CD4-positive, alpha-beta T cell treated with Interleukin-1 beta for 1 hour (primary cell): Measurements from ENCODE around the gene EBLN1.

Experiments
- DNase-seq, 2 donors: peaks; one replicate each; pipeline ENCODE4 v3.0.0-alpha.2; 2020 to 2022

EBLN1 gene

DNA sequence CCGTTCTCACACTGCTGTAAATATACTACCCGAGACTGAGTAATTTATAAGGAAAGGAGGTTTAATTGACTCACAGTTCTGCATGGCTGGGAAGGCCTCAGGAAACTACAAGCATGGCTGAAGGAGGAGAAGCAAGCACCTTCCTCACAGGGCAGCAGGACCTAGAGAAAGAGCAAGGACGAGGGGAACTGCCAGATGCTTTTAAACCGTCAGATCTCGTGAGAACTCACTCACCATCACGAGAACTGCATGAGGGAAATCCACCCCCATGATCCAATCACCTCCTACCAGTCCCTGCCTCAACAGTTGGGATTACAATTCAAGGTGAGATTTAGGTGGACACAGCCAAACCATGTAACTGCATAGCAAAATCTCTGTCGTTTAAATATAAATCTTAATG is at the start of gene EBLN1:
TSS of gene EBLN1 (minus strand) at position 174 of the 400 bp plus-strand sequence. CDS start 8,032 bp downstream, outside the sequence.
- DNase-seq = no peak

DNA sequence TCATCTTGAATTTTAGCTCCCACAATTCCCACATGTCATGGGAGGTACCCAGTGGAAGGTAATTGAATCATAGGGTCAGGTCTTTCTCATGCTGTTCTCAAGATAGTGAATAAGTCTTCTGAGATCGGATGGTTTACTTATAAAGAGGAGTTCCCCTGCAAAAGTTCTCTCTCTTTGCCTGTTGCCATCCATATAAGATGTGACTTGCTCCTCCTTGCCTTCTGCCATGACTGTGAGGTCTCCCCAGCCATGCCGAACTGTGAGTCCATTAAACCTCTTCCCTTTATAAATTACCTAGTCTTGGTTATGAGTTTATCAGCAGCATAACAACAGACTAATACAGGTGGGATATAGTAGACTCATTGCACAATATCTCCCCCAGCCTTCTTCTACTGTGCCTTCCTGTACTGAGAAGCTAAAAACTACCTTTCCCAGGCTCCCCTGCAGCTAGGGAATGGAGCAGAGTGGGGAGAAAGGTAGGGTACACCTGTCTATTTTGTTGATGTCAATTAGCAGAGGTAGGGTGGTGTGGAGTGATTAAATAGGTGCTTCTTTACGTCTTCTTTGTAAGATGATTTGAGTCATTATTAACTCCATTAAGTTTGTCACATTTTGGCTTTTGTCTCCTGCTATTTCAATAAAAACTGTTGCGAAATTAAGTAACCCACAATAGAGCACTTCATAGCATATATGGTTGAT is 48.2 kb upstream of the EBLN1 start:
- no peak for DNase-seq

DNA sequence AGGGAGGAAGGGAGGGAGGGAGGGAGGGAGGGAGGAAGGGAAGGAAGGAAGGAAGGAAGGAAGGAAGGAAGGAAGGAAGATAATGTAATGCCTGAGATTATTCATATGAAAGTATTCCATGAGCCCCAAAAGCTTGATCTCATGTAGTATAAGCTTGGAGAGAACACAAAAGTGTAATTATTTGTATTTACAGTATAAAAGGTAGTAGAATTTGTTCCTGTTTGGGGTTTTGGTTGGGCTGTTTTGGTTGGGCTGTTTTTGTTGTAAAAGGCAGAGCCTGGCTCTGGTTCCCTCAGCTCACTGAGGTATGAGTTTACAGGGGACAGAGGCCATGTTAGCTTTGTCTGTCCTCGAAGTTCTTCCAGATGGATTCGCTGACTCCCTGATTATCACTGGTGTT is 45.3 kb upstream of the EBLN1 start:
- DNase-seq = no peak

DNA sequence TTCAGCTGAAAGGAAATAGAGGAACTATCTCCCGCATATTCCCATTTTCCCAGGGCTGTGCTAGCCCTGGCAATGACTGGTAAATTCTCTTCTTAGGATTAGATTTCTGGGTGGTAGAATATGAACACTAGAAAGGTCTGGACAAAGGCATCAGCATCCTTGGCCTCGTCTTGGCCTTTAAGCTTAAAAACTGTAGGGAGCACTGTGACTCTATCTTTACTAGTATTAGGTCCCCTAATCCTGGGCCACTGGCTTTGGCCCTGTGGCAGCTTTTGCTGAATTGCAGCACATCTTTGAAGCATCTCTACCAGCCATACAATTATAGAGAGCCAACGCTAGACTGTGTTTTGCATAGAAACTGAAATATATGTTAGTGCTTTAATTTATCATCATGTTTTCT is 41.5 kb upstream of the EBLN1 start:
- peak in 1 of 2 donors; percentile 26 for DNase-seq

DNA sequence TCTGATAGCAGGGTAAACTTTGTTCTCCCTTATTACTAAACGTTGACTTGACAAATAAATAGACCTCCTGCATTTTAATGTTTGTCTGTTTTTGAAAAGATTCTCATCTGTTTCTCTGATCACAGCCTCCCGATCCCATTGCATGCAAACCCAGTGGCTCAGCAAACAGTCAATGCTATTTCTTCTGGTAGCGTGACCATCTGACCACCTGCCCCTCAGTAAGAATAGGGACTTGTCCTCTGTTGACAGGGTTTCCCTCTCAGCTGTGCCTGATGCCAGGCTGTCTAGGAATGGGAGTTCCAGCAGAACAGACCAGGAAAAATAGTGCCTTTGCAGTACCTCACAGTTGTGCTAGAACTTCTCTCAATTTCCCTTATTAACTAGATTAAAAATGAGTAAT is 40.7 kb upstream of the EBLN1 start:
- no peak for DNase-seq

DNA sequence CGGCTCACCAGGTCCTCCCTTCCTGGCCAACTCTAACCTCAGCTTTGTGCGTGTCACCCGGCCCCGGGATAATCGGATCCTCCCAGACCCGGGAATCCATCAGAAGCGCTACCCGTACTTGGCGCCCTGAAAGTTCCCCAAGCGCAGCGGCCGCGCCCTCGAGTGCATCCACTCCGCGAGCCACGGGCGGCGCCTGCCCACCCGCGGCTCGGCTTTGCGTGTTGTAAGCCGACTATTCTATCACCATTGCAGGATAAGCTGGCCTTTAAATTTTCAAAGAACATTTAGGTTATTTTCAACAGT is 35.7 kb upstream of the EBLN1 start:
- peak; percentile 55 to 57 for DNase-seq

DNA sequence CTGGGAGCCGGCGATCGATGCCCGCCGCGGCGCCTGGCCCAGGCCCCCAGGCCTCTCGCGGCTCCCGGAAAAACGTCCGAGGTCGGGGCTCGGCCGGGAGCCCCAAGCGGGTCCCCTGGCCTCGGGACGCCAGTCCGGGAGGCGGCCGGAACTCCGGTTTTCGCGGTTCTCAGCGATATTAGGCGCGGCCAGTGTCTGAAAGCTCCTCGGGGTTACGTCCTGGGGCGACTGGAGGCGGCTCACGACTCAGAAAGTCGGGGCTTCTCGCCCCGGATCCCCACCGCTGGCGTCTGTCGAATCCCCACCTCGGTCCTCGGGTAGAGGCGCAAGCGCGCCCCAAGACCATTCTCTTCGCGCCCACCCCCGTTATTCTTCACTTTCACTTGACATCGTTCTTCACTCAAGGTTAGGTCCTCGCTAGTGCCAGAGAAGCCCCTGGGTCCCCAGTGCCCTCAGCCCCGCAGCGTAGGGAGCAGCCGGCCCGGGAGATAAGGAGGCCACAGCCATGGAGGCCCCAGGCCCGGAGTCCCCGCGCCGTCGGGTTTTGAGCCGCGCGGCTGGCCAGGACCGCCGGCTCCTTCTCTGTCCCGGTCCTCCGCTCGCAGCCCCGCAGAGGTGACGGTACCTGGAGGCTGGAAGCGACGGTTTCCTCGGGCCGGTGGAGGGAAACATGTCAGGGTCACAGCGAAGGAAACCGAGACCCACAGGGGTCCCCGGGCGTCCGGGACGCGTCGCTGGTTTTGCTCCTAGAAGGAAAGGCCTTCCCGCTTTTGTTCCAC is 35.2 kb upstream of the EBLN1 start:
- peak; percentile 26 to 44 for DNase-seq

DNA sequence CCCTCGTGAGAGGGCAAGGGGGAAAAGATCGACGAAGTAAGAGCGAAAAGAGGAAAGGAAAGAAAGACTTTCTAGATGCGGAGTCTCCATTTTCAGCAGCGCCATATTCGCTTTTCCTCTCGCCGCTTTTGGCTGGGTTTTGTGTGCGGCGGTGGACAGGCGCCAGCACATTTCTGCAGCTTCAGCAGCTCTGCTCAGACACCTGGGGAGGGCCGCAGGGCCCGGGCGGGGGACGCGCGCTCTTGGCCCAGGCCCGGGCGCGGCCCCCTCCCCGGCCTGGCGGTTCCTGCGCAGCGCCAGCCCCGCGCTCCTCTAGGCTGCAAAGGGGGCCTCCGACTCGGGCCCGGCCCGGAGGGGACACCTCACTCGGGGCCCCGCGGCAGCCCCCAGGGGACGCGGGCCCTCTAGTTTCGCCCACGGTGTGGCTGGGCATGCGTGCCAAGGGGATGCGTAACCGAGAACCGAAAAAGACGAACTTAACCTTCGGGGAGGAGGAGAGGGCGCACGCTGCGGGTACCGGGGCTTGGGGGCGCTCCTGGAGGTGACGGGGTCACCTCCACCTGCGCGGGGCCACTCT is 34.5 kb upstream of the EBLN1 start:
- peak; percentile 42 to 49 for DNase-seq

DNA sequence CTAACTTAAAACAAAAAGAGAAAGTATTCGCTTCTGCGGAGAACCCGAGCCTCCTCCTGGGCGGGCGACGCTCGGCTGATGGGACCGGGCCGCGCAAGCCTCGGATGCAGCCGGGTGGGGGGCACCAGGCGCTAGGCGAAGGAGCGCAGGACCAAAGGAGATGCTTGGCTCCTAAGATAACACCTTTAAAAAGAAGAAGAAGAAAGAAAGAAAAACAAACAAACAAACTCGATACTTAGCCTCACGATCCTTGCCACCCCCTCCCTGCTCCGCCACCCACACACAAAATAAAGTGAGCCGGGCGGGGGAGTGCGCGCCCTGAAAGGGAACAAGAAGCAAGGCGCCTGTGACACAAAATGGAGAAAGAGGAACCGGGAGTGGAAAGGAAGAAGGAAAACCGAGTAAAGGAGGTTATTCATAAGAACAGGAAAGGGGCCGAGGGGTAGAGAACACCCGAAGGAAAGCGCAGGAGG is 34.0 kb upstream of the EBLN1 start:
- peak; percentile 69 to 71 for DNase-seq

DNA sequence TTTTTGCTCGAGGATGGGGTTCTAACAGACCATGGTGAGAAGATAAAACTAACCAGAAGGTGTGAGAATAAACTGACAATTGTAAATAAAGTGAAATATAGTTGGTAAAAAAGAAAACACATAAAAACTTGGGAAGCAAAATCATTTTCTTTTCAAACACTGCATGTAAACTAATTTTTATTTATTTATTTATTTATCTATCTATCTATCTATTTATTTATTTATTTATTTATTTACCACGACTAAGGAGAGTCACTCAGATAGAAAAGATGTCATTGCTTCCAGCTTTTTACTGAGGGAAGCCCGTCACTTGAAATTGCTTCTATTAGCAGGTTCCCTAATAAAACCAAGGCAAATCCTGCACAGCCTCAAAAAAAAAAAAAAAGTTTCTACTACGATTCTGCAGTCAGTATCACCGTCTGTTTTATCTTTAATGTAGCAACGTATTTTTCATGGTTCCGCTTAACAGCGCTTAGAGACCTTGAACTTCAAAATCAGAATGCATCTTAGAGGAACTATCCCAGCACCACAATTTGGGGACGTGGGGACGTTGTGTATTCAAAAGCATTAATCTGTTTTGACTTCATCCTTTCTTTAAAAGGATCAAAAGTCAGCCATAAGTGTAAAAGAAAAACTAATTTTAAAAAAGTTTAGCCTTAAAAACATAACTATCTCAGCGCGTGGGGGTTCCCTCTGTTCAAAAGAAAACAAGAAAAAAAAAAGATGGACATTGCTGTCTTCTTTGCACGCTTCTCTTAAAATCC is 33.3 kb upstream of the EBLN1 start:
- DNase-seq = peak in 1 of 2 donors; percentile 21

DNA sequence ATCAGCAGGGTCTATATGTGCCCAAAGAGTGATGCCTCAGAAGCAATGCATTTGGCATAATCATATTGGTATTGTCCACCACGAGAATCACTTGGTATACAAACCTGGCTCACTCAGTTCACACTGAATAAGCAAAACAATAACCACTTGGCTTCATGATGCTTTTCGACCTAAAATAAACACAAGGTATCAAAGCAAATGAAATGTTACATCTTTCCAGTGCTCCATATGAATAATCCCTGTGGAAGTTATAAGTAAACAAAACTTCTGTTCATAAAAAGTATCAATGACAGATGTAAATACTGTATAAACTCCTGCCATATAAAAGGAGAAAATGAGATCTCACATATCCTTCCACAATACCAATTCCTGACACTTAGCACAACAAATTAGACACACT is 29.8 kb upstream of the EBLN1 start:
- DNase-seq = no peak

DNA sequence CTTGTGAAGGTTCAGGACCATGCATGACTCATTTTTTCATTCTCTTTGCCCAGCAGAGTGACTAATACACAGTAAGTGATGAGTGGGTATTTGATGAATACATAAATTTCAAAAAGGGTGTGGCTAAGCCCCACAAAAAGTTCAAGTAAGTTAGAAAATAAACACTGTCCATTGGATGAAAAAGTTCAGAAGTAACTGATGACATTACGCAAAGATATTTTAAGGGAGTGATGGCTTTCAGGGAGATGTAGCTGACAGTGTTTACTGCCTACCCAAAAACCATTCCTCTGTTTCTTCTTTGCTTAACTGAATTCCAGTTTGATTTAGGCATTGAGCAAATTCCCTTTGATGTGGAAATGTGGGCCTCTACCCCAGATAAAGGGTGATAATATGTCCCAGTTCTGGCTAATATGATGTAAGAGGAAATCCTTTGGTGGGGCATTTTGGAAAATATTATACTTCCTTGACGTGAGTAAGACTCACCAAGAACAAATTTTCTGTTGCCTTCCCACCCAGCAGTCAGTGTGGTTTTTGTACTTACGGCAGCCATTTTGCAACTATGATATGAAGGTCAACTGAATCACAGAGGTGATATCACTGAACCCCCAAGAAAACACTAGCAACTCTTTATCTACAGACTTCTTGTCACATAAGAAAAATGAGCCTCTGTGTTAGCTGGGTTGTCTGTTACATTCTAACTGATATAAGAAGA is 29.0 kb upstream of the EBLN1 start:
- peak in 1 of 2 donors; percentile 35 for DNase-seq

DNA sequence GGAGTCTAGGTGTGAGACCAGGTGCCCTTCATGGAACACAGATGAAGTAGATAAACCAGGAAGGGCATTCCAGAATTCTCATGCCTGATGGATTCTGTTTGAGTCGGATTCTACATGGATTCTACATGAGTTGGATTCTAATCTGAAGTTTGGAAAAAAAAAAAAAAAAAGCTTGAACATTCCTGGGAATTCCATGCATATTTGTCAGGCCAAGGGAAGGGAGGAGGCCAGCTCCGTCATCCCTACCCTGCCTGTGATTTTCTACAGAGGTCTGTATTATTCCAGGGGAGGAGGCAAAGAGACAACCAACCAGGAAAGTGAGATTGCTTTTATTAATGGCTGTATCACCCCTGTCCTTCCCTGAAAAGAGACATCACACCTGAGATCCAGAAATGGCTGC is 27.8 kb upstream of the EBLN1 start:
- DNase-seq = no peak

DNA sequence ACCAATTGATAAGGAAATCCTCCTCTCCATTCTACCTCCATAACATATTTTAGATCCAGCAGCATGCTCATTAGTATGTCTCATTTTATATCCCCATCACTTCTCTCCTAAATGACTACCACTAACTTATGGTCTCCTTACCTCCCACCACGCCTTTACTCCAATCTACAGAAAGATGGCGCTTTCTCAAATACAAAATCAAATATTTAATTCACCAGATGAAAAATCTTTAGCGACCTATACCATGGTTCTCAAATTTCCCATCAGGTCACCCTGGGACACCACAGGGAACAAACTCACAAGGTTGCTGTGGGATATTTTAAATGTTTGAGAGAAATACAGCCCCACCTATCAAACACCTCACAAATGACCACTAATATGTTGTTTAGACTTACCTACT is 27.0 kb upstream of the EBLN1 start:
- no peak for DNase-seq

DNA sequence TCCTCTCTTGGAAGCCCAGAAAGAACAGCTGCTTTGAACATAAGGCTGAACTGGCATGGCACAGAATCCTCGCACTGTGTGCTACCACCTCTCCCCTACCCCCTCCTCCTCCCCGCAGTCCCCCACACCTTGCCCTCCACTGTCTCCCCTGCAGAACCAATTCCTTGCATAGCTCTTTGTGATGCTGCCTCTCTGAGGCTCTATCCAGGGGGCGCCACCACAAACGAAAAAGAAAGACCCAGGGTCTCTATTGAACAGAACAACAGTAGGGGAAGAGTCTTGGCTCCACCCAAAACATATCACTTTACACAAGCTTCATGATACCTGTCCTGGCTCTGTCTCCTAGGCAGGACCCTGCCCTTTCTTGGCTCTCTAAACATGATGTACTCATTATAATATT is 26.2 kb upstream of the EBLN1 start:
- no peak for DNase-seq

DNA sequence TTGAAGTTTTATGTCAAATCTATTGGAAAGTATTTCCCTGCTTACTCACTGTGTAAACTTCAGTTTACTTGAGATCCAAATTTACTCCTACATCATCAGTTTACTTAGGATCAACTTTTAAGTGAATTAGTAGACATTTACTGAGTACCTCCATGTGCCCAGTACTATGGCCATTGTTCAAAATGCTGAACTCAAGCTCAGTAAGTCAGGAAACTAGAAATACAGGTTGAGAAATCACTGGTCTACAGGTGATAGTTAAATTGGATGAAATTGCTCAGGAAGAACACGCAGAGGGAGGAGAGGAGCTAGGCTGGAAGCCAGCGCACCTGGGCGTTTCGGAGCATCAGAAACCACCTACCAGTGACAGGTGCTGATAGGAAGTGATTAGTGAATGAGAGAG is 25.5 kb upstream of the EBLN1 start:
- no peak for DNase-seq

DNA sequence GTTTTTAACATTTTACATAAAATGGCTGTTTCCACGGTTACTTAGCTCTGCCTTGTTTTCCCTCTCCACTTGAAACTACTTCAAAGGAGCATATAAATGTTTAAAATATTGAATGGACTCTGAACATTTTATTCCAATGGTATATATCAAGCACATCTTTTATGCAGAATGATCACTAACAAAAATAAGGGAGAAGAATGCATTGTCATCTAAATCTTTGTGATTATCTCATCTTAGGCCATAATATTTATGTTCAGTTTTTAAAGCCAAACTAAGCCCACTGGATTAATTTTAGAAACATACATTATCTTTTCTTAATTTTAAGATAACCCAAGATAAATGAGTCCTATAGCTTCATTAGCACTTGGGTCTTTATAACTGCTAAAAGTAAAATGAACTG is 13.4 kb upstream of the EBLN1 start:
- DNase-seq = no peak

DNA sequence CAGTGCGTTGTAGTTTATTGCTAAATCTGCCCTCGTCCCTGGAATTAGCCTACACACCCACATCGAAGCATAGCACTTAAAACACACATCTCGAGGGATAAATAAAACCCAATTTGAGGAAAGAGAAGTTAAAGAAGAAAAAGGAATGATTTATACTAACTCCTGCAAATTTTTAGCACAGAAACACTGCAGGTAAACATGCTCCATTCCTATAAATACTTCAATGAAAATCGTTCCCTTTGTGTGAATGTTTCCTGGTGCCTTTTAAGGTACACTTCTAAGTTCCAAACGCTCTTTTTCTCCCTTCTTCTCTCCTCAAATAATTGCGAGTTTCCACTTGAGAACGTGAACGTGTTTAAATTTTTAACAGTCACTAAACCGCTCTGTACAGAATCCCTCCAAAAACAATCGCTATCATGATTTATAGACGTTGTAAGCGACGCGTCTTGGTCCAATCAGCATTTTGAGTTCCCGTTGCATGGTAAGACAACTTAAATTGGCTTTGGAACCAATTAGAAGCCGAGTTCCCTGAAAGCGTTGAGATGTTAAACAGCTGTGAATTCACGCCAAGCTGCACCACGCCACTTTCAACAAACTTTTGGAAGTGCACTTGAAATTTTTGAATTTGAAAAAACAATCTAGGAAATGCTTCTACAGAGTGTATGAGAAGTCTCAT is 12.5 kb upstream of the EBLN1 start:
- peak; percentile 29 to 61 for DNase-seq

DNA sequence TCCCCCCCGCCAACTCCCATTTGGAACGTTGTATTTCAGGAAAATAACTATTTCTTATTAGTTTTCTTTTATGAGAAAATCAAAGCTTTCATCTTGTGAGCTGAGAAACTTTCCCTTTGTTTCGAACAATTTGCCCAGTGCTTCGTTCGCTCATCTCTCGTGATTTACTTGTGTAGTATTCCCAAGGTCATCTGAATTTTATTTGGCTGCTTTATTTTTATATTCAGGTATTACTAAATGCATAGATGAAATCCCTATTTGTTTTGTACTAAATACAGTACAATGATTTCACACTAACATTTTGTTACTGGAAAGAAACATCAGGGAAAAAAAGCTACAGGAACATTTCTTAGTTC is 12.0 kb upstream of the EBLN1 start:
- DNase-seq = no peak

DNA sequence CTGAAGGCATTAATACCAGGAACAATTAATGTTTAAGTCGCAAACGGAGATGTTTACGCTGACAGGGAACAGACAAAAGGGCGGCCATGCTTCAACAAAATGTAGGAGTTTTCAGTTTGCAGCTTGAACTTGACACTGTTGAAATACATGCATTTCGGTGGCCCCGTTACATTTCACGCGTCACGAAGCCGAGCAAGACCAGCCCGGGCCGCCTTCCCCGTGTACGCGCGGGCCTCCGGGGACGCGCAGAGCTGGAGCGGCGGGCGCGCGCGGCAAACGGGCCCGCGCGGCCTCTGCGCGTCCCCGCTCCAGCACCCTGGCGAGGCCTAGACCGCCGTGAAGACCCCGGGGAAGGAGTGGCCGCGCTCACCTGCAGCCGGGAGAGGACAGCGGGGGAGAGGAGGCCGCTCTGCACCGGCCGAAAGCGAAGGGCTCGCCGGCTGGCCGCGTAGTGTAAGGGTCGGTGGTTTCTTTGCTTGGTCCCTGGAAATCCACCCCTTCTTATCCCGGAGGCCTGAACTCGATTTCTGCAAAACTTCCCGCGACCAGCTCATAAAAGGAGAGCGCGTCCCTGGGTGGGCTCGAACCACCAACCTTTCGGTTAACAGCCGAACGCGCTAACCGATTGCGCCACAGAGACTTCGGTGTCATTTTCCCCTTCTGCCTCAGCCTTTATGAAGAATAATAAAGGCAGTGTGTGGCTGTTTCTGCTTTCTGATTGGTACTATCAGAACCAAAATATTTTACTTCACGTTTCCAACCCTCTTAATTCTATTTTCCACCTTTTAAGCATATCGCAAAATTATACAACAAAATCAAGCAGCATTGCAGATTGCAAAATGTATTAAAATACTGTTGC is 11.4 kb upstream of the EBLN1 start:
- DNase-seq = peak; percentile 89 to 92
